ENCODE data around the gene TRIML1.

DNA sequence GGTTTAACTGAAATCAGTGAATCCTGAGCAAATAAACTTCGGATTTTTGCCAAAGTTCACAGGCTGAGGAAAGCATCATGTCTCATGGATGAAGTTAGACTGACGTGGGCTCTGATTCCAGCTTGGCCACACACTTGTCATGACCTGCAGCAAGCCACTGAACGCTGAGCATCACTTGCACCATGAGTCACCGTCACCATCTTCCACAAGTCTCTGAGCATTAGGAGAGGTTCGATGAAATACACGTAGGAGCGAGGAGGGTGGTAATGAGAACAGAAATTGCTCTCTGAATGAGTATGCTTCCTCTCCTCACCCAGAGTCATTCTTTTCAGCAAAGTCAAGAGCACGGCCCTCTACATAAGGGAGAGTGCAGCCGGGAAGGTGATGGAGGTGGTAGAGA lies 26.1 kb upstream of the TRIML1 start:
- no peak for TF ChIP-seq TCF7L2 (IDR thresholded peaks at IDR 0.05; ENCODE audit: low read depth, low read length)
- TF ChIP-seq, protein P1, sequence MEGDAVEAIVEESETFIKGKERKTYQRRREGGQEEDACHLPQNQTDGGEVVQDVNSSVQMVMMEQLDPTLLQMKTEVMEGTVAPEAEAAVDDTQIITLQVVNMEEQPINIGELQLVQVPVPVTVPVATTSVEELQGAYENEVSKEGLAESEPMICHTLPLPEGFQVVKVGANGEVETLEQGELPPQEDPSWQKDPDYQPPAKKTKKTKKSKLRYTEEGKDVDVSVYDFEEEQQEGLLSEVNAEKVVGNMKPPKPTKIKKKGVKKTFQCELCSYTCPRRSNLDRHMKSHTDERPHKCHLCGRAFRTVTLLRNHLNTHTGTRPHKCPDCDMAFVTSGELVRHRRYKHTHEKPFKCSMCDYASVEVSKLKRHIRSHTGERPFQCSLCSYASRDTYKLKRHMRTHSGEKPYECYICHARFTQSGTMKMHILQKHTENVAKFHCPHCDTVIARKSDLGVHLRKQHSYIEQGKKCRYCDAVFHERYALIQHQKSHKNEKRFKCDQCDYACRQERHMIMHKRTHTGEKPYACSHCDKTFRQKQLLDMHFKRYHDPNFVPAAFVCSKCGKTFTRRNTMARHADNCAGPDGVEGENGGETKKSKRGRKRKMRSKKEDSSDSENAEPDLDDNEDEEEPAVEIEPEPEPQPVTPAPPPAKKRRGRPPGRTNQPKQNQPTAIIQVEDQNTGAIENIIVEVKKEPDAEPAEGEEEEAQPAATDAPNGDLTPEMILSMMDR (IDR thresholded peaks at IDR 0.05), result no peak
